Measurements from ENCODE around the gene EMP2. TPM values are rescaled to one million over a fixed set of nuclear protein-coding genes. Genes with fewer than 3 reads are reported as not detected.

Gene EMP2
- total and polyA plus RNA-seq, 7 donors, result 8.0 to 25.4 (median 12.8) TPM

GRCh38 chr16:10590342-10590741 is 9.9 kb upstream of the EMP2 start:
- H3K4me1 ChIP-seq, result no peaks in the 10 kb centered on the region
- H3K4me3 ChIP-seq, result no peak overlapping the region
- H3K36me3 ChIP-seq (ENCODE audit: insufficient read depth in 1 of 2, low read depth in 1 of 2), result no peaks in the 10 kb centered on the region
- H3K27ac ChIP-seq, result no peak overlapping the region
- no peak for TF ChIP-seq CTCF (IDR thresholded peaks at IDR 0.05)
- 75 to 81% (median 77%) methylated on average over 4 of the region's 4 CpGs for WGBS, 3 donors
- ATAC-seq (no peak), DNase-seq (no peak)
- H3K9me3 ChIP-seq, result no peaks in the 10 kb centered on the region
- no peaks in the 10 kb centered on the region for H3K27me3 ChIP-seq (ENCODE audit: insufficient read depth in 3 of 3, low read length in 2 of 3)
- intact Hi-C loops (cut with DNase I), result no loop called here

GRCh38 chr16:10589109-10589508 is 8.7 kb upstream of the EMP2 start:
- Histone ChIP-seq H3K4me1 (no peaks in the 10 kb centered on the region), H3K36me3 (ENCODE audit: insufficient read depth in 1 of 2, low read depth in 1 of 2) (no peaks in the 10 kb centered on the region), H3K9me3 (no peaks in the 10 kb centered on the region), H3K27me3 (ENCODE audit: insufficient read depth in 3 of 3, low read length in 2 of 3) (no peaks in the 10 kb centered on the region), H3K4me3 (no peak overlapping the region), H3K27ac (no peak overlapping the region)
- TF ChIP-seq CTCF (IDR thresholded peaks at IDR 0.05), result no peak
- DNase-seq, result no peak
- WGBS, 3 donors, result 67 to 73% (median 69%) methylated on average over 5 of the region's 5 CpGs
- intact Hi-C loops (cut with DNase I), result no loop called here
- ATAC-seq, result no peak

- TF ChIP-seq CTCF (IDR thresholded peaks at IDR 0.05), result no peak
- WGBS, 3 donors, result 53 to 60% (median 60%) methylated on average over 2 of the region's 2 CpGs
- no peaks in the 10 kb centered on the region for H3K4me1 ChIP-seq
- H3K27me3 ChIP-seq (ENCODE audit: insufficient read depth in 3 of 3, low read length in 2 of 3), result no peaks in the 10 kb centered on the region
- intact Hi-C loops (cut with DNase I), result no loop called here
- H3K36me3 ChIP-seq (ENCODE audit: insufficient read depth in 1 of 2, low read depth in 1 of 2), result no peaks in the 10 kb centered on the region
- DNase-seq (no peak), ATAC-seq (no peak)
- no peak overlapping the region for H3K27ac ChIP-seq
- no peaks in the 10 kb centered on the region for H3K9me3 ChIP-seq
- no peak overlapping the region for H3K4me3 ChIP-seq
These were observed 7.2 kb upstream of the EMP2 start for GRCh38 chr16:10587622-10588021.

GRCh38 chr16:10584981-10585438 is 4.6 kb upstream of the EMP2 start:
- no peak for ATAC-seq
- no peaks in the 10 kb centered on the region for H3K36me3 ChIP-seq (ENCODE audit: insufficient read depth in 1 of 2, low read depth in 1 of 2)
- intact Hi-C loops (cut with DNase I), result no loop called here
- H3K27me3 ChIP-seq (ENCODE audit: insufficient read depth in 3 of 3, low read length in 2 of 3), result no peaks in the 10 kb centered on the region
- H3K9me3 ChIP-seq, result no peaks in the 10 kb centered on the region
- H3K27ac ChIP-seq, result no peak overlapping the region
- no peak for DNase-seq
- 42 to 55% (median 55%) methylated on average over 5 of the region's 5 CpGs for WGBS, 3 donors
- H3K4me1 ChIP-seq, result no peaks in the 10 kb centered on the region
- H3K4me3 ChIP-seq, result no peak overlapping the region
- no peak for TF ChIP-seq CTCF (IDR thresholded peaks at IDR 0.05)

- WGBS, 3 donors, result 82 to 93% (median 84%) methylated on average over 4 of the region's 4 CpGs
- peaks cover 13% of the 10 kb centered on the region for H3K4me1 ChIP-seq
- H3K27me3 ChIP-seq (ENCODE audit: insufficient read depth in 3 of 3, low read length in 2 of 3), result no peaks in the 10 kb centered on the region
- no peaks in the 10 kb centered on the region for H3K9me3 ChIP-seq
- TF ChIP-seq CTCF (IDR thresholded peaks at IDR 0.05), result no peak
- intact Hi-C loops (cut with DNase I), result no loop called here
- ATAC-seq, result no peak
- no peaks in the 10 kb centered on the region for H3K36me3 ChIP-seq (ENCODE audit: insufficient read depth in 1 of 2, low read depth in 1 of 2)
- no peak overlapping the region for H3K4me3 ChIP-seq
- H3K27ac ChIP-seq, result no peak overlapping the region
- no peak for DNase-seq
These were observed 2.9 kb upstream of the EMP2 start for GRCh38 chr16:10583269-10583668.
